Stimulated activated CD4-positive, alpha-beta T cell treated with anti-CD3 and anti-CD28 coated beads, Interleukin-12 subunit alpha, Interleukin-12 subunit beta, amount 100 ng/mL, for 48 hours (primary cell): ENCODE results near the gene ESX1.
"Not testable (repeated sequence)": the region's sequence is repeated elsewhere in the genome, so short reads cannot be mapped to it uniquely, and the experiment has no call there.

ENCODE experiments used
- DNase-seq, 3 donors: peaks; one replicate each; pipeline ENCODE4 v3.0.0-alpha.2; 2020; ENCODE audit warnings: low read depth in 2 of 3, low spot score in 1 of 3

The ESX1 gene

DNA sequence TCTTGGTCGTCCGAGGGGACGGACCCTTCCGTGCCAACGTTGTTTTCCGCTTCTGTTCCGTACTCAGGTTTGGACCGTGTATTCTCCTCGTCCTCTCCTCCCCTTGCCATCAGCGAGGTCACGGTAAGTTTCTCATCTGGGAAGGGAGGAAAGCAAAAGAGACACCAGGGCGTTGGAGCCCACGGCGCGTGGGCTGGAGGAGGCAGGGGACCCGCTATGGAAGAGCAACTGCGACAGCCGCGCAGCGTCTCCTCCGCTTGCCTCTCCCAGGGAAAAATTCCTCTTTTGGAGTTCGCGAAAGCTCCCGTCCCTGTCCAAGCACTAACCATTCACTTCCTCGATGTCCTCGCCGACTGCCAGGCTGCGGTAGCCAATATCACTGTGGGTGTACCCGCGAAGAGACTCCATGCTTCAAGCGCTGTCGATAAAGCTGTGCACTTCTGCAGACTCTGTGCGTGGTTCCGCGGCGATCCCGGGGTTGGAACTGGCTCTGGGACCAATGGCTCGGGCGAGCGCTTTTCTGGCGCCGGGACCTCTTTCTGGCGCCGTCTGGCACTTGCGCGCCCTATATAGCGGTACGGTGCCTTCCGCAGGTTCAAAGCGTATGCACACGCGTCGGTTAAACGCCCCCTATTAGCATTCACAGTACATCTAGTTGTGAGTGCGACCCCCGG is at the start of gene ESX1:
TSS of gene ESX1 (minus strand) at position 492 of the 674 bp plus-strand sequence. CDS start at position 408, 84 bp downstream.
- no peak for DNase-seq

DNA sequence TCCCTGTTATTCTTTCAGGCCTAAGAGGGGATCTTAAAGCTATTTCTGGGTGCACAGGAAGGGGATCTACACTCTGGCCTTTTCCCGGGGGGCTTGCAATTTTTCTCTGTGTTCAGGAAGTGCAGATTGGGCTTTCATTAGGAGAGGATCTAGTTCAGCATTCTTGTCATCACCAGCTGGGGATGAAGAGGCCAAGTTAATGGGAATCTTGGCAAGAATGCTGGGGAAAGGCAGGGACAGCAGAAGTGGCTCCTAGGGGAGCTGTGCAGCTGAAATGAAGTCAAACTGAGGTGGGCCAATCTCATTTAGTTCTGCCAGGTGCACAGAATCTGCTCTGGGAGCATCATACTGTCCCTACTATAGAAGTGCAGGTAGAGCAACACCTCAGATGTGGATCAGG is 40.9 kb upstream of the ESX1 start:
- no peak for DNase-seq

GRCh38 chrX:104288961-104289360 is 34.2 kb upstream of the ESX1 start:
- no peak for DNase-seq

DNA sequence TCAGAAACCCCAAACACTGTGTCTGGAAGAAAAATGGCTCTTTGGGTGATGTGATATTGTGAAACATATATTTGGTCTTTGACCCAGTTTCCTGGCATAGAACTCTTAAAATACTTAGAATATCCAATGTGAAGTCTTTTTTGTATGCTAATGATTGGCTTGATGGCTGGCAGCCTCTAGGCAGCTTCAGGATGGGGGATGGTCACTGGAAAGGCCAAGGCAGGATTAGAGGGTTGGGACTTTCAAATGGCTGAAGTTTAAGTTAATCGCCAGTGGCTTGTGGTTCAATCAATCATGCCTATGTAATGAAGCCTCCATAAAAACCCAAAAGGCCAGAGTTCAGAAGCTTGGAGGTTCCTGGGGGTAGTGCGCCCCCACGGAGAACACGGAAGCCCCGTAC is 33.5 kb upstream of the ESX1 start:
- DNase-seq: no peak

DNA sequence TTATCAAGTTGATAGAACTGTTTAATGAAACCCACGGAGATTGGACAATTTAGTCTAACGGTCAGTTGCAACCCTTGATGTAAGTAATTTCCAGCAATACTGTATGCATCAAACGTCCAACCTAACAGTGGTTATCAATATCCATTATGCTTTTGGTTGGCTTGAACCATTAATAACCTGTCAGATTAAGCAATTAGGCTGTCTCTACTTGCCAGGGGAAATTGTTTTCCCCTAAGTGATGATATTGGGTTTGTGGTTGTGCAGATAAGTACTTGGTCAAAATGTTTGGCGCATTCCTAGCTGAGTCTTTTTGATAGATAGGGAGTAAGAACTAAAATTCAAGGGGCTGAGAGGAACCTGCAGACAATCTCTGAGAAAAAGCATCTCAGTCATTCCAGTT is 30.5 kb upstream of the ESX1 start:
- DNase-seq: no peak

DNA sequence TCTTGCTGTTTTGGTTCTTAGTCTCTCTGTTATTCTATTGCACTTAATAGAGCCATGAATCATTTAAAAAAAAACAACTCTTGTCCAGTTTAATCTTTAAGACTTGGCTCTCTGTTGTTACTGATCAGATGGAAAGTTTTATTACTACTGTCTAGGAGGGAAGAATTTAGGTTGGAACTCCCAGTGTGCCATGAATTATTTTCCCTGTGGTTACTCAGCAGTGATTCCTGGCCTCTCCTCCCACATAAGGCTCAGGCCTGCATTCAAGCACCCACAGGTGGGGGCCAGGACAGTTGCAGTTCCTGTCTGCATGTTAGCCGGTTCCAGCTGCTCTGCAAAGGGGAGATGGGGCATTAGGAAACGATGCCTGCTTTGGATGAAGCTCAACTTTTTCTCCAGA is 29.8 kb upstream of the ESX1 start:
- no peak for DNase-seq

DNA sequence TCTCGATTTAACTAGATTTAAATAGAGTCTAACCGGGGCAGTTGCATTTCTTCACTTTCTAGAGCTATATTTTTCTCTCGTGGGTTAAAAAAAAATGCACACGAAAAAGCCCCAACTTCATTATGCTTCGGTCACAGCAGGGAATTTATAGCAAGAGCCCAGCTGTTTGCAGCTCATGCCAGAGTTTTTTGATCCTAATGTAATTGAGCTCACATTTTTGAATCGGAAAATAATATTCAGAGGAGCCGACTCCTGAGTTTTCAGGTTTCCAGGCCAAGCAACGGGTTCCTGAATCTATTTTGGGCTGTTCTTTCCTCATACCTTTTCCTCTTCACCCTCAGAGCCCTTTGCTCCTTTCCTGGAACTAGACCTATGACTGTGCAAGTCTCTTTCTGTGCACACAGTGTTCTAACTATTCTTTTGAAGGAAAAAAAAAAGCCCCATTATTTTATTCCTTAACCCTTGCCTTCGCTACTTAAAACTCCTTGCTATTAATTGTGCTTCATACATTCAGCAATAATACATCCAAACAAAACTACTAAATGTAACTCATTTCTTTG is 27.5 kb upstream of the ESX1 start:
- DNase-seq: no peak

- DNase-seq: no peak
These were observed 26.8 kb upstream of the ESX1 start for GRCh38 chrX:104281564-104281963.

DNA sequence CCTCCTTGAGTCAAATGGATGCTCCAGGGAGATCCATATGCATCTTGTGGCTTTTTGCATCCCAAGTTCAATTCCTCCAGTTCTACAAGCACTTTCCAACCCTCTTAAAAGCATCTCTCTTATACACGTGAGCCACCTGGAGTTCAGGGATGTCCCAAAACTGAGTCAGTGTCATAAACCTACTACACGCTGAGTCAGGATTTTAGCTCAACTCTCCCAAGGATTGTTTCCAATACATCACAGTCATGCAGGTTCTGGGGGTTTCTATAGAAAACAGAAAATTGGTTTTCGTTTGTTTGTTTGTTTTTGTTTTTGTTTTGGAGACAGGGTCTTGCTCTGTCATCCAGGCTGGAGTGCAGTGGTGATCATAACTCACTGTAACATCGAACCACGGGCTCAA is 25.9 kb upstream of the ESX1 start:
- DNase-seq: no peak

- DNase-seq: peak in 2 of 3 donors; percentile 7 to 35
These were observed 16.3 kb upstream of the ESX1 start for GRCh38 chrX:104270916-104271512.

GRCh38 chrX:104270212-104270611 is 15.5 kb upstream of the ESX1 start:
- DNase-seq: no peak

GRCh38 chrX:104255465-104255864 is 732 bp upstream of the ESX1 start:
- no peak for DNase-seq

GRCh38 chrX:104253567-104254441 is 929 bp downstream of the ESX1 start:
- no peak for DNase-seq

DNA sequence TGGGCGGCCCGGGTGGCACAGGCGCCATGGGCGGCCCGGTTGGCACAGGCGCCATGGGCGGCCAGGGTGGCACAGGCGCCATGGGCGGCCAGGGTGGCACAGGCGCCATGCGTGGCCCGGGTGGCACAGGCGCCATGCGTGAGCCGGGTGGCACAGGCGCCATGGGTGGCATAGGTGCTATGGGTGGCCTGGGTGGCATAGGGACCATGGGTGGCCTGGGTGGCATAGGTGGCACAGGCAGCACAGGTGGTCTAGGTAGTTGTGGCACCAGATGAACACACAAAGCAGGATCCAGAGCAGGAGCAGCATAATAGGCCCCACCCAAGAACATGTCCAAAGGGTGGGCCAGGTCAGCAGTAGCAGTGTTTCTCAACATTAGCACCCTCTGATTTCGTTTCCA is 4.3 kb downstream of the ESX1 start:
- DNase-seq: no peak

- not testable (repeated sequence) for DNase-seq
These were observed 24.7 kb downstream of the ESX1 start for GRCh38 chrX:104230060-104230459.

GRCh38 chrX:104211187-104211586 is 43.5 kb downstream of the ESX1 start:
- DNase-seq: no peak

GRCh38 chrX:104205548-104205947 is 49.2 kb downstream of the ESX1 start:
- no peak for DNase-seq
